Right atrium auricular region (tissue), 2 donors: Measurements from ENCODE around the gene ANKRD30B. TPM values are rescaled to one million over a fixed set of nuclear protein-coding genes. Genes with fewer than 3 reads are reported as not detected.
"Not testable (repeated sequence)": the region's sequence is repeated elsewhere in the genome, so short reads cannot be mapped to it uniquely, and the experiment has no call there.

Experiments used
- DNase-seq: peaks from one replicate; pipeline ENCODE4 v3.0.0-alpha.2; 2019; ENCODE audit warnings: low spot score
- H3K27ac ChIP-seq, 2 donors: fragments of 200-600 bp; sonication (generic); 1 replicate in 1 of 2; 2 replicates in 1 of 2; pipeline ENCODE4 v1.5.1; 2016 to 2019
- H3K27me3 ChIP-seq, 2 donors: fragments of 200-600 bp; sonication (generic); one replicate each; pipeline versions ENCODE4 v1.5.1 to v1.6.0; 2017 to 2019
- H3K36me3 ChIP-seq: fragments of 200-600 bp; sonication (generic); one replicate; pipeline ENCODE4 v1.5.1; 2016
- H3K4me1 ChIP-seq, 2 donors: fragments of 200-600 bp; sonication (generic); one replicate each; pipeline versions ENCODE4 v1.5.1 to v1.6.0; 2017 to 2019
- H3K4me3 ChIP-seq, 2 donors: fragments of 200-600 bp; sonication (generic); 1 replicate in 1 of 2; 2 replicates in 1 of 2; pipeline ENCODE4 v1.5.1; 2017 to 2019; ENCODE audit warnings: mild to moderate bottlenecking in 1 of 2, moderate library complexity in 1 of 2
- H3K9me3 ChIP-seq, 2 donors: fragments of 200-600 bp; sonication (generic); one replicate each; pipeline ENCODE4 v1.5.1; 2019
- total RNA-seq, 2 donors: library from RNA; depleted of rRNA; stranded (reverse); fragments of >200 nt; gene quantifications; one replicate each; pipeline ENCODE4 v1.1.0, GENCODE V29; 2016
- TF ChIP-seq, protein P1 (sequence below), 2 donors: fragments of 200-600 bp; sonication (generic); IDR thresholded peaks; one replicate each; pipeline ENCODE4 v1.5.1; 2019; ENCODE audit warnings: antibody characterized with exemption in 2 of 2

Gene ANKRD30B, protein sequence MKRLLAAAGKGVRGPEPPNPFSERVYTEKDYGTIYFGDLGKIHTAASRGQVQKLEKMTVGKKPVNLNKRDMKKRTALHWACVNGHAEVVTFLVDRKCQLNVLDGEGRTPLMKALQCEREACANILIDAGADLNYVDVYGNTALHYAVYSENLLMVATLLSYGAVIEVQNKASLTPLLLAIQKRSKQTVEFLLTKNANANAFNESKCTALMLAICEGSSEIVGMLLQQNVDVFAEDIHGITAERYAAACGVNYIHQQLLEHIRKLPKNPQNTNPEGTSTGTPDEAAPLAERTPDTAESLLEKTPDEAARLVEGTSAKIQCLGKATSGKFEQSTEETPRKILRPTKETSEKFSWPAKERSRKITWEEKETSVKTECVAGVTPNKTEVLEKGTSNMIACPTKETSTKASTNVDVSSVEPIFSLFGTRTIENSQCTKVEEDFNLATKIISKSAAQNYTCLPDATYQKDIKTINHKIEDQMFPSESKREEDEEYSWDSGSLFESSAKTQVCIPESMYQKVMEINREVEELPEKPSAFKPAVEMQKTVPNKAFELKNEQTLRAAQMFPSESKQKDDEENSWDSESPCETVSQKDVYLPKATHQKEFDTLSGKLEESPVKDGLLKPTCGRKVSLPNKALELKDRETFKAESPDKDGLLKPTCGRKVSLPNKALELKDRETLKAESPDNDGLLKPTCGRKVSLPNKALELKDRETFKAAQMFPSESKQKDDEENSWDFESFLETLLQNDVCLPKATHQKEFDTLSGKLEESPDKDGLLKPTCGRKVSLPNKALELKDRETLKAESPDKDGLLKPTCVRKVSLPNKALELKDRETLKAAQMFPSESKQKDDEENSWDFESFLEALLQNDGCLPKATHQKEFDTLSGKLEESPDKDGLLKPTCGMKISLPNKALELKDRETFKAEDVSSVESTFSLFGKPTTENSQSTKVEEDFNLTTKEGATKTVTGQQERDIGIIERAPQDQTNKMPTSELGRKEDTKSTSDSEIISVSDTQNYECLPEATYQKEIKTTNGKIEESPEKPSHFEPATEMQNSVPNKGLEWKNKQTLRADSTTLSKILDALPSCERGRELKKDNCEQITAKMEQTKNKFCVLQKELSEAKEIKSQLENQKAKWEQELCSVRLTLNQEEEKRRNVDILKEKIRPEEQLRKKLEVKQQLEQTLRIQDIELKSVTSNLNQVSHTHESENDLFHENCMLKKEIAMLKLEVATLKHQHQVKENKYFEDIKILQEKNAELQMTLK (N-terminal part only)
- not detected for total RNA-seq

DNA sequence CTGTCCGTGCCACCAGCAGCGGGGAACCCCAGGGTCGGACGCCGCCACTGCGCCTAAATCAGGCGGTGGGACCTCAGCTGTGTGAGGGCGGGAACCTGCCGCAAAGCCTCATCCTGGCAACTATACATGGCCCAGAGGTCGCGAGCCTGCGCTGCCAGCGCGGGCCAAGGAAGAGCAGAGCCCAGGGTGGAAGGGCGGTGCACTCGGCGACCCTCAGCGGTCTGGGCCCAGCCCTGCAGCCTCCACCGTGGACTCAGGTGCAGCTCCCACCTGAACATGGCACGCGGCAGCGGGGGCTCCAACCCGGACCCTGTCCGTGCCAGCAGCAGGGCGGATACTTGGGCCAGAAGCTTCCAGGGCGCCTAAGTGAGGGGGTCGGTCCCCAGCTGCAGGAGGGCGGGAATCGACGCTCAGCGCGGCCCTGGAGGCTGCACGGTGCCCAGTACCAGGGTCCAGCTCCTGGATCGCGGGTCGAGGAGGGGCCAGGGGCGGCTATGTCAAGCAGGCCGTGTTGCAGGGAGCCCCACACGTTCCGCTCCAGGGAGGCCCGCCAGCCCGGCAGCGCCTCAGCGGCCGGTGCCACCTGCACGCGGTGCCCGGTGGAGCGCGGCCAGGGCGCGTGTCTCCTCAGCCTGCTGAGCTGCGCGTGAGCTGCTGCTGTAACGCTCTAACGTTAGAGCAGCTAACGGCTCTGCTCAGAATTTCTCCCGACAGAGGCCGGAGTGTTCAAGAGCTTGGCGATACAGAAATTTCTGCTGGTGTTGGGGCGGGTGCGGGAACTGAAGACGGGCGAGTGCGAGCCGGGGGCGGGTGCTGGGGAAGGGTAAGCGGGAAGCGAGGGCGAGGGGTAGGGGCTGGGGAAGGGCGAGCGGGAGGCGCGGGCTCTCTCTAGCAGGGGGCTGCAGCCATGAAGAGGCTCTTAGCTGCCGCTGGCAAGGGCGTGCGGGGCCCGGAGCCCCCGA, at the start of gene ANKRD30B:
Gene ANKRD30B, plus strand, starts transcription at position 660 of the 962 bp plus-strand sequence. Its CDS starts 248 bp downstream, at position 908.
- DNase-seq: no peak
- Histone ChIP-seq H3K27me3 (peaks cover 0 to 5% of the 10 kb centered on the region in 2 donors), H3K4me1 (no peaks in the 10 kb centered on the region), H3K27ac (no peak within 1 kb of the TSS), H3K9me3 (no peaks in the 10 kb centered on the region), H3K4me3 (no peak within 1 kb of the TSS), H3K36me3 (no peaks in the 10 kb centered on the region)
- TF ChIP-seq, protein P1, sequence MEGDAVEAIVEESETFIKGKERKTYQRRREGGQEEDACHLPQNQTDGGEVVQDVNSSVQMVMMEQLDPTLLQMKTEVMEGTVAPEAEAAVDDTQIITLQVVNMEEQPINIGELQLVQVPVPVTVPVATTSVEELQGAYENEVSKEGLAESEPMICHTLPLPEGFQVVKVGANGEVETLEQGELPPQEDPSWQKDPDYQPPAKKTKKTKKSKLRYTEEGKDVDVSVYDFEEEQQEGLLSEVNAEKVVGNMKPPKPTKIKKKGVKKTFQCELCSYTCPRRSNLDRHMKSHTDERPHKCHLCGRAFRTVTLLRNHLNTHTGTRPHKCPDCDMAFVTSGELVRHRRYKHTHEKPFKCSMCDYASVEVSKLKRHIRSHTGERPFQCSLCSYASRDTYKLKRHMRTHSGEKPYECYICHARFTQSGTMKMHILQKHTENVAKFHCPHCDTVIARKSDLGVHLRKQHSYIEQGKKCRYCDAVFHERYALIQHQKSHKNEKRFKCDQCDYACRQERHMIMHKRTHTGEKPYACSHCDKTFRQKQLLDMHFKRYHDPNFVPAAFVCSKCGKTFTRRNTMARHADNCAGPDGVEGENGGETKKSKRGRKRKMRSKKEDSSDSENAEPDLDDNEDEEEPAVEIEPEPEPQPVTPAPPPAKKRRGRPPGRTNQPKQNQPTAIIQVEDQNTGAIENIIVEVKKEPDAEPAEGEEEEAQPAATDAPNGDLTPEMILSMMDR (IDR thresholded peaks at IDR 0.05): no peak

DNA sequence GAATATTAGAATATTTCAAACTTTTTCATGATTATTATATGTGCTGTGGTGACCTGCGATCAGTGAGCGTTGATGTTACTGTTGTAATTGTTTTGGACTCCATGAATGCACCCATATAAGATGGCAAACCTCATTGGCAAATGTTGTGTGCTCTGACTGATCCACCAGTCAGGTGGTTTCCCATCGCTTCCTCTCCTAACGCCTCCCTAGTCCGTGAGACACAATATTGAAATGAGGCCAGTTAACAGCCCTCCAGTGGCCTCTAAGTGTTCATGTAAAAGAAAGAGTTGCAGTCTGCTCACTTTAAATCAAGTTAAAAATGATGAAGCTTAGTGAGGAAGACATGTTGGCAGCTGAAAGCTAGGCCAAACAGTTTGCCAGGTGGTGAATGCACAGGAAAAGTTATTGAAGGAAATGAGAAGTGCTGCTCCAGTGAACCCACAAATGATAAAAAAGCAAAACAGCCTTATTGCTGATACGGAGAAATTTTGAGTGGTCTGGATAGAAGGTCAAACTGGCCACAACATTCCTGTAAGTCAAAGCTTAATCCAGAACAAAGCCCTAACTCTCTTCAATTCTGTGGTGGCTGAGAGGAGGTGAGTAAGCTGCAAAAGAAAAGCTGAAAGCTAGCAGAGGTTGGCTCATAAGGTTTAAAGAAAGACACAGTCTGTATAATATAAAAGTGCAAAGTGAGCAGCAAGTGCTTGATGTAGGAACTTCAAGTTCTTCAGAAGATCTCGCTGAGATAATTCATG, 46.5 kb upstream of the ANKRD30B start:
- not testable (repeated sequence) for H3K9me3 ChIP-seq, DNase-seq, H3K36me3 ChIP-seq, H3K4me1 ChIP-seq, H3K27ac ChIP-seq, H3K27me3 ChIP-seq, H3K4me3 ChIP-seq

DNA sequence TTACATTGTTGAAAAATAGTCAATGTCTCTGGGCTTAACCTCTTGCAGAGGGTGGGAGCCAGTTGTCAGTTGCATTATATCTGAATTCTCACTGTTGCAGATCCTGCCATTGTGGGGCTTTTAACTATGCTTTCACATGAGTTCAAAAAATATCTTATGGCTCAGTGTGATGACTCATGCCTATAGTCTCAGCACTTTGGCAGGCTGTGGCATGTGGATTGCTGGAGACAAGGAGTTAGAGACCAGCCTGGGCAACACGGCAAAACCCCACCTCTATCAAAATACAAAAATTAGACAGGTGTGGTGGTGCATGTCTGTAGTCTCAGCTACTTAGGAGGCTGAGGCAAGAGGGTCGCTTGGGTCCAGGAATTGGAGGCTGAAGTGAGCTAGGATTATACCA, 38.2 kb upstream of the ANKRD30B start:
- not testable (repeated sequence) for H3K36me3 ChIP-seq, H3K9me3 ChIP-seq, H3K4me1 ChIP-seq, H3K27me3 ChIP-seq, H3K4me3 ChIP-seq, H3K27ac ChIP-seq, DNase-seq

DNA sequence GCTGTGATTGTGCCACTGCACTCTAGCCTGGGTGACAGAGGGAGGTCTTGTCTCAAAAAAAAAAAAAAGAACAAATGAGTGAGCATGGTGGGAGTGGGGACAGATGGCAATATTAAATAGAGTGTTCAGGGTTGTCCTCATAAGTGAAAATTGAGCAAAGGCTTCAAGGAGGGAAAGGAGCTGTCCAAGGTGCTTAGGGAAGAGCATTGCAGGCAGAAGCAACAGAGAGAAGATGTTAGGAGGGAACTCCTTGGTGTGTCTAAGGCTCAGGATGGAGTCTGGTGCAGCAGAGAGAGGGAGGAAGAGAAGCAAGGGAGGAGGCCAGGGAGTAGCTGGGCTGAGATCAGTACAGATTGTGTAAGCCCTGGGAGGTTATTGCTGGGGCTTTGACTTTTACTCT, 26.4 kb upstream of the ANKRD30B start:
- not testable (repeated sequence) for H3K36me3 ChIP-seq, H3K4me3 ChIP-seq, DNase-seq, H3K4me1 ChIP-seq, H3K27me3 ChIP-seq, H3K27ac ChIP-seq, H3K9me3 ChIP-seq

DNA sequence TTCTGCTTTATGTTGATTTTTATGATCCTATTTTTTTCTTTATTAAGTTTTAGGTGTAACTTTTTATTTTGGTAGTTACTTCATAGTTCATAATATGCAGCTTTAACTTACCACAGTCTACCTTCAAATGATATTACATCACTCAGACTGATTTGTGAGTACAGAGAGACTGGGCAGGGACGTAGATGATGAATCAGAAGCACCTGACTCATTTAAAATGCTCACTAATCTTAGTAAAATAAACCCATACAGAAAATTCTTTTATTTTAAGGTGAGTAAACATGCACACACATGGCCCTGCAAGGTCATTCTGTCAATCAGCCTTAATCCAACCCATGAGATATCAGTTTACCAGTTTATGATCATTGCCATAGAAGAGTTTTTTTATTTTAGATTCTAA, 8.9 kb upstream of the ANKRD30B start:
- not testable (repeated sequence) for H3K27ac ChIP-seq, H3K27me3 ChIP-seq, H3K4me1 ChIP-seq, DNase-seq, H3K36me3 ChIP-seq, H3K4me3 ChIP-seq, H3K9me3 ChIP-seq

DNA sequence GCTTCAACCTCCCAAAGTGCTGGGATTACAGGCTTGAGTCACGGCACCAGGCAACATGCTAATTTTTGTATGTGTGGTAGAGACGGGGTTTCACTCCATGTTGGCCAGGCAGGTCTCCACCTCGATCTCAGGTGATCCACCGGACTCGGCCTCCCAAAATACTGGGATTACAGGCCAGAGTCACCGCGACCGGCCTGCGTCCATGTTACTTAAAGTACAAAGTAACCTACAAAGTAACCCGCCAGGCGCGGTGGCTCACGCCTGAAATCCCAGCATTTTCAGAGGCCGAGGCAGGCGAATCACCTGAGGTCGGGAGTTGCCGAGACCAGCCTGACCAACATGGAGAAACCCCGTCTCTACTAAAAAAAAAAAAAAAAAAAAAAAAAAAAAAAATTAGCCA, 1.1 kb upstream of the ANKRD30B start:
- H3K4me1 ChIP-seq: no peaks in the 10 kb centered on the region
- H3K27ac ChIP-seq: no peak overlapping the region
- peaks cover 0 to 5% of the 10 kb centered on the region in 2 donors for H3K27me3 ChIP-seq
- TF ChIP-seq, protein P1 (IDR thresholded peaks at IDR 0.05): no peak
- H3K4me3 ChIP-seq: no peak overlapping the region
- no peaks in the 10 kb centered on the region for H3K9me3 ChIP-seq
- DNase-seq: no peak
- H3K36me3 ChIP-seq: no peaks in the 10 kb centered on the region
